ENCODE results near the gene CYB5D1. TPM values are rescaled to one million over a fixed set of nuclear protein-coding genes. Genes with fewer than 3 reads are reported as not detected.

CYB5D1 gene
- total and polyA plus RNA-seq, 2 of the 8 experiments (the other 6 are each of a cell fraction or from before 2014, with no cell fraction given), result 11.0 to 18.0 TPM

DNA sequence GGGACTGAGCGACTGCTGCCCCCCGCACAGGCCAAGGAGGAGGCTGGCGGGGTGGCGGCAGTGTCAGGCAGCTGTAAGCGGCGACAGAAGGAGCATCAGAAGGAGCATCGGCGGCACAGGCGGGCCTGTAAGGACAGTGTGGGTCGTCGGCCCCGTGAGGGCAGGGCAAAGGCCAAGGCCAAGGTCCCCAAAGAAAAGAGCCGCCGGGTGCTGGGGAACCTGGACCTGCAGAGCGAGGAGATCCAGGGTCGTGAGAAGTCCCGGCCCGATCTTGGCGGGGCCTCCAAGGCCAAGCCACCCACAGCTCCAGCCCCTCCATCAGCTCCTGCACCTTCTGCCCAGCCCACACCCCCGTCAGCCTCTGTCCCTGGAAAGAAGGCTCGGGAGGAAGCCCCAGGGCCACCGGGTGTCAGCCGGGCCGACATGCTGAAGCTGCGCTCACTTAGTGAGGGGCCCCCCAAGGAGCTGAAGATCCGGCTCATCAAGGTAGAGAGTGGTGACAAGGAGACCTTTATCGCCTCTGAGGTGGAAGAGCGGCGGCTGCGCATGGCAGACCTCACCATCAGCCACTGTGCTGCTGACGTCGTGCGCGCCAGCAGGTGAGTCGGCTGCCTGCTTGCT is 8.6 kb upstream of the CYB5D1 start:
- peaks cover 7 to 24% of the 10 kb centered on the region in 2 experiments for H4K20me1 ChIP-seq (replicated peaks in 1 of 2; ENCODE audit: control insufficient read depth in 1 of 2, insufficient read depth in 2 of 2, low read length in 2 of 2)
- peaks cover 0 to 4% (median 0%) of the 10 kb centered on the region in 4 experiments; a peak in 3 of 8 replicates for H3K36me3 ChIP-seq (ENCODE audit: control insufficient read depth in 2 of 4, insufficient read depth in 4 of 4, low read length in 3 of 4)
- ChIA-PET POLR2A (ENCODE audit: partially characterized antibody) (interaction anchor here (0.7 to 4.0 kb wide), 3 partner anchors 9 to 13 kb away, joined by 3 to 24 read pairs (median 3); no protein-coding TSS in a partner anchor), CTCF (ENCODE audit: partially characterized antibody) (interaction anchor here (1.1 to 4.9 kb wide), 4 partner anchors 13 to 106 kb away, joined by 3 to 44 read pairs (median 5); partner anchors contain the start of gene KDM6B)
- no peak overlapping the region for H3K14ac ChIP-seq (ENCODE audit: insufficient read length)
- H2BK5ac ChIP-seq (ENCODE audit: low read depth, low read length), result no peak overlapping the region
- no peak overlapping the region for H3K56ac ChIP-seq (replicated peaks; ENCODE audit: insufficient read length, low read depth, low read length)
- H3K23ac ChIP-seq (ENCODE audit: insufficient read length), result no peak overlapping the region
- H3K27me3 ChIP-seq (replicated peaks in 1 of 4; ENCODE audit: control insufficient read depth in 3 of 4, extremely low read depth in 1 of 4, insufficient read depth in 3 of 4, low read length in 3 of 4), result peaks cover 16 to 35% (median 31%) of the 10 kb centered on the region in 4 experiments
- no peak overlapping the region for H2AFZ ChIP-seq (ENCODE audit: low read length)
- DNase-seq (ENCODE audit: low read depth in 1 of 2, low spot score in 2 of 2), result no peak
- H3K4me3 ChIP-seq (ENCODE audit: extremely low read depth in 1 of 4, insufficient read depth in 2 of 4, low read depth in 3 of 4, low read length in 4 of 4), result no peak overlapping the region
- H3K23me2 ChIP-seq (ENCODE audit: low read depth, low read length), result peaks cover 13% of the 10 kb centered on the region; the same call in 1 of the 2 replicates
- H3K9me3 ChIP-seq (ENCODE audit: insufficient read depth in 2 of 2, low read depth in 1 of 2, low read length in 1 of 2), result no peaks in the 10 kb centered on the region
- no peak overlapping the region for H2AK5ac ChIP-seq (ENCODE audit: low read depth, low read length)
- H3K9ac ChIP-seq (replicated peaks in 1 of 4; ENCODE audit: extremely low read depth in 1 of 4, low read depth in 3 of 4, low read length in 3 of 4), result no peak overlapping the region
- H3K18ac ChIP-seq (ENCODE audit: extremely low read depth, low read length), result no peak overlapping the region
- H3K4ac ChIP-seq (replicated peaks; ENCODE audit: insufficient read length, low read depth, low read length), result no peak overlapping the region
- no peak overlapping the region for H4K91ac ChIP-seq (replicated peaks; ENCODE audit: insufficient read length, low read length)
- H2BK20ac ChIP-seq (ENCODE audit: low read length), result no peak overlapping the region
- no peak overlapping the region for H3K4me2 ChIP-seq (ENCODE audit: insufficient read depth in 1 of 2, low read depth in 2 of 2, low read length in 2 of 2)
- no peak overlapping the region for H4K5ac ChIP-seq (ENCODE audit: insufficient read length, low read depth, low read length)
- H2BK120ac ChIP-seq (replicated peaks; ENCODE audit: low read depth, low read length), result no peak overlapping the region
- FAIRE-seq, result no peak
- H3K79me1 ChIP-seq (ENCODE audit: low read depth, low read length), result no peaks in the 10 kb centered on the region
- peaks cover 0 to 28% (median 17%) of the 10 kb centered on the region in 4 experiments; a peak in 6 of 7 replicates for H3K4me1 ChIP-seq (replicated peaks in 1 of 4; ENCODE audit: control insufficient read depth in 3 of 4, insufficient read depth in 4 of 4, low read length in 3 of 4)
- no peak overlapping the region for H2BK15ac ChIP-seq (ENCODE audit: low read length)
- H4K8ac ChIP-seq (ENCODE audit: extremely low read depth, insufficient read depth, low read length), result no peak overlapping the region
- WGBS, 2 experiments (ENCODE audit: extremely low coverage in 1 of 2, insufficient coverage in 1 of 2, insufficient read length in 1 of 2, insufficient replicate concordance in 2 of 2, low coverage in 1 of 2, low lambda C conversion rate in 2 of 2, missing lambda C conversion rate in 1 of 2), result 88% methylated on average over 35 of the region's 35 CpGs; no CpG with 5 or more reads in 1 of the 2 experiments
- no peaks in the 10 kb centered on the region for H3K79me2 ChIP-seq (ENCODE audit: control insufficient read depth in 1 of 2, insufficient read depth in 2 of 2, low read length in 2 of 2)
- TF ChIP-seq NANOG (IDR thresholded peaks at IDR 0.05; ENCODE audit: insufficient read depth, low read depth, low read length, poor library complexity, severe bottlenecking) (no peak), TCF12 (IDR thresholded peaks at IDR 0.05; ENCODE audit: low read depth, low read length) (no peak), CBX5 (IDR thresholded peaks at IDR 0.05; ENCODE audit: low read depth, low read length) (no peak), SIRT6 (IDR thresholded peaks at IDR 0.05; ENCODE audit: low read length) (no peak), EP300 (IDR thresholded peaks at IDR 0.05; ENCODE audit: borderline replicate concordance in 1 of 2, low read depth in 2 of 2, low read length in 2 of 2) (no peak), SIX5 (IDR thresholded peaks at IDR 0.05; ENCODE audit: low read depth, low read length) (no peak), CTBP2 (IDR thresholded peaks at IDR 0.05; ENCODE audit: borderline replicate concordance, insufficient read depth, insufficient read length, low read length) (no peak), JUN (IDR thresholded peaks at IDR 0.05; ENCODE audit: low read depth, low read length) (no peak), NRF1 (IDR thresholded peaks at IDR 0.05; ENCODE audit: low read depth, low read length) (no peak)
- TF ChIP-seq, protein P1, sequence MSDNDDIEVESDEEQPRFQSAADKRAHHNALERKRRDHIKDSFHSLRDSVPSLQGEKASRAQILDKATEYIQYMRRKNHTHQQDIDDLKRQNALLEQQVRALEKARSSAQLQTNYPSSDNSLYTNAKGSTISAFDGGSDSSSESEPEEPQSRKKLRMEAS (IDR thresholded peaks at IDR 0.05), result no peak
- H3K27ac ChIP-seq (ENCODE audit: low read depth, low read length), result no peak overlapping the region
- no peak overlapping the region for H2BK12ac ChIP-seq (ENCODE audit: low read depth, low read length)

Data from H1 (cell line).